H9 (cell line): ENCODE measurements around the gene NDUFAB1. TPM values are rescaled to one million over a fixed set of nuclear protein-coding genes. Genes with fewer than 3 reads are reported as not detected.

Experiments used
- DNase-seq: peaks from one replicate; pipeline ENCODE4 v3.0.0-alpha.2; 2017
- H2AFZ ChIP-seq: one replicate; pipeline ENCODE4 v1.6.1; 2013; ENCODE audit warnings: mild to moderate bottlenecking, low read length, control low read depth, moderate library complexity
- H2AK5ac ChIP-seq: 2 replicates; pipeline ENCODE4 v1.6.1; 2013; ENCODE audit warnings: low read length, control low read depth, mixed read lengths; ENCODE audit not compliant: insufficient read length
- H2BK120ac ChIP-seq: one replicate; pipeline ENCODE4 v1.6.1; 2013; ENCODE audit warnings: low read depth, mild to moderate bottlenecking, low read length, control low read depth, inconsistent platforms; ENCODE audit not compliant: poor library complexity, severe bottlenecking
- H2BK12ac ChIP-seq: 2 replicates; pipeline ENCODE4 v1.6.1; 2013; ENCODE audit warnings: low read length, control low read depth, mixed read lengths, low read depth; ENCODE audit not compliant: insufficient read length
- H2BK15ac ChIP-seq: 2 replicates; pipeline ENCODE4 v1.6.1; 2013; ENCODE audit warnings: low read depth, low read length, control low read depth
- H2BK20ac ChIP-seq: one replicate; pipeline ENCODE4 v1.6.1; 2013; ENCODE audit warnings: low read depth, mild to moderate bottlenecking, low read length, control low read depth, inconsistent platforms; ENCODE audit not compliant: poor library complexity, severe bottlenecking
- H2BK5ac ChIP-seq: 2 replicates; pipeline ENCODE4 v1.6.1; 2013; ENCODE audit warnings: low read length, control low read depth, mixed read lengths; ENCODE audit not compliant: insufficient read length
- H3K14ac ChIP-seq: 2 replicates; pipeline ENCODE4 v1.6.1; 2013; ENCODE audit warnings: low read length, control low read depth; ENCODE audit not compliant: insufficient read depth
- H3K18ac ChIP-seq: 2 replicates; pipeline ENCODE4 v1.6.1; 2013; ENCODE audit warnings: low read depth, mild to moderate bottlenecking, mixed read lengths, low read length, control low read depth; ENCODE audit not compliant: insufficient read length
- H3K23ac ChIP-seq: 2 replicates; pipeline ENCODE4 v1.6.1; 2013; ENCODE audit warnings: low read length, control low read depth, mixed read lengths, low read depth; ENCODE audit not compliant: insufficient read length
- H3K23me2 ChIP-seq: 2 replicates; pipeline ENCODE4 v1.6.1; 2013; ENCODE audit warnings: low read depth, mild to moderate bottlenecking, mixed read lengths, low read length, control low read depth; ENCODE audit not compliant: insufficient read length, poor library complexity, severe bottlenecking
- H3K27ac ChIP-seq: 2 replicates; pipeline ENCODE4 v1.5.1; 2013; ENCODE audit warnings: low read length, control low read depth, mixed read lengths, low read depth; ENCODE audit not compliant: insufficient read length
- H3K27me3 ChIP-seq: 2 replicates; pipeline ENCODE4 v1.6.1; 2013; ENCODE audit warnings: low read length, control low read depth, inconsistent platforms; ENCODE audit not compliant: insufficient read depth
- H3K4ac ChIP-seq: 2 replicates; pipeline ENCODE4 v1.6.1; 2013; ENCODE audit warnings: low read depth, mild to moderate bottlenecking, control low read depth, inconsistent platforms, low read length, moderate library complexity
- H3K4me1 ChIP-seq: 2 replicates; pipeline ENCODE4 v1.6.1; 2013; ENCODE audit warnings: low read length, control low read depth, inconsistent platforms; ENCODE audit not compliant: insufficient read depth
- H3K4me2 ChIP-seq: 2 replicates; pipeline ENCODE4 v1.6.1; 2013; ENCODE audit warnings: low read length, control low read depth, mixed read lengths; ENCODE audit not compliant: insufficient read length, insufficient read depth
- H3K56ac ChIP-seq: 2 replicates; pipeline ENCODE4 v1.6.1; 2013; ENCODE audit warnings: low read depth, mild to moderate bottlenecking, mixed read lengths, low read length, control low read depth; ENCODE audit not compliant: insufficient read length
- H3K79me1 ChIP-seq: 2 replicates; pipeline ENCODE4 v1.6.1; 2013; ENCODE audit warnings: low read depth, mild to moderate bottlenecking, moderate library complexity, low read length, control low read depth, inconsistent platforms; ENCODE audit not compliant: insufficient read depth, poor library complexity, severe bottlenecking
- H3K79me2 ChIP-seq: 2 replicates; pipeline ENCODE4 v1.6.1; 2013; ENCODE audit warnings: low read length, control low read depth, inconsistent platforms; ENCODE audit not compliant: insufficient read depth
- H3K9ac ChIP-seq: 2 replicates; pipeline ENCODE4 v1.6.1; 2013; ENCODE audit warnings: low read length, control low read depth, mixed read lengths; ENCODE audit not compliant: insufficient read length; ENCODE audit errors: extremely low read depth
- H3K9me3 ChIP-seq: one replicate; pipeline ENCODE4 v1.6.1; 2013; ENCODE audit warnings: low read depth, low read length, inconsistent platforms; ENCODE audit not compliant: control insufficient read depth
- H3T11ph ChIP-seq: one replicate; pipeline ENCODE4 v1.6.1; 2013; ENCODE audit warnings: mild to moderate bottlenecking, low read length, control low read depth, inconsistent platforms
- H4K20me1 ChIP-seq: one replicate; pipeline ENCODE4 v1.6.1; 2013; ENCODE audit not compliant: control insufficient read depth, insufficient read length, insufficient read depth
- H4K5ac ChIP-seq: 2 replicates; pipeline ENCODE4 v1.6.1; 2013; ENCODE audit warnings: low read depth, mild to moderate bottlenecking, mixed read lengths, low read length, control low read depth; ENCODE audit not compliant: insufficient read length
- H4K8ac ChIP-seq: replicated peaks from 2 replicates; pipeline ENCODE4 v1.6.1; 2013; ENCODE audit warnings: low read length, control low read depth, mixed read lengths, low read depth; ENCODE audit not compliant: insufficient read length
- H4K91ac ChIP-seq: 2 replicates; pipeline ENCODE4 v1.6.1; 2013; ENCODE audit warnings: low read depth, mild to moderate bottlenecking, moderate library complexity, mixed read lengths, low read length, control low read depth; ENCODE audit not compliant: insufficient read length
- H3K27ac Mint-ChIP-seq, 3 experiments: 2 replicates in 2 of 3; 3 replicates in 1 of 3; pipeline ENCODE4 v1.8.0; 2020 to 2021; ENCODE audit warnings: mixed read lengths in 3 of 3, mild to moderate bottlenecking in 1 of 3, moderate library complexity in 1 of 3
- H3K27me3 Mint-ChIP-seq: 2 replicates; pipeline ENCODE4 v1.8.0; 2021; ENCODE audit warnings: low read depth, mild to moderate bottlenecking, moderate library complexity, mixed read lengths
- H3K36me3 Mint-ChIP-seq, 3 experiments: 2 replicates in 2 of 3; 3 replicates in 1 of 3; pipeline ENCODE4 v1.8.0; 2020 to 2021; ENCODE audit warnings: low read depth in 3 of 3, mixed read lengths in 3 of 3; ENCODE audit not compliant: insufficient read depth in 1 of 3
- H3K4me1 Mint-ChIP-seq, 2 experiments: 2 replicates each; pipeline ENCODE4 v1.8.0; 2020; ENCODE audit warnings: mixed read lengths in 2 of 2
- H3K4me3 Mint-ChIP-seq, 2 experiments: 2 replicates in 1 of 2; 3 replicates in 1 of 2; pipeline ENCODE4 v1.8.0; 2020 to 2021; ENCODE audit warnings: mild to moderate bottlenecking in 2 of 2, mixed read lengths in 2 of 2, moderate library complexity in 1 of 2
- H3K9me3 Mint-ChIP-seq, 2 experiments: 2 replicates in 1 of 2; 3 replicates in 1 of 2; pipeline ENCODE4 v1.8.0; 2020; ENCODE audit warnings: mild to moderate bottlenecking in 2 of 2, mixed read lengths in 2 of 2, moderate library complexity in 1 of 2
- WGBS: extraction: QIAGEN DNeasy Blood & Tissue Kit; methylation state at CpG from one replicate; pipeline ENCODE4 v1.1.7; 2013; ENCODE audit warnings: missing lambda C conversion rate, low lambda C conversion rate, mixed read lengths; ENCODE audit not compliant: insufficient read length; ENCODE audit errors: extremely low coverage; 5-methylcytosine and 5-hydroxymethylcytosine counted together
- total RNA-seq: library from RNA; stranded (reverse); gene quantifications from 2 replicates; pipeline ENCODE4 v1.2.1, GENCODE V29; 2021
- TF ChIP-seq, protein P1 (sequence below): fragments of 200-600 bp; sonication (generic); conservative IDR thresholded peaks from 3 replicates; pipeline ENCODE4 v1.8.0; 2021; ENCODE audit warnings: antibody characterized with exemption, mild to moderate bottlenecking

Gene NDUFAB1
- total RNA-seq, 1 experiment from 2014 or later, result 192 TPM

- Histone ChIP-seq H2BK120ac (no peak overlapping the region), H3K23me2 (no peaks in the 10 kb centered on the region), H3K23ac (no peak overlapping the region), H3K79me2 (no peaks in the 10 kb centered on the region), H3K56ac (no peak overlapping the region), H3K79me1 (no peaks in the 10 kb centered on the region), H3K18ac (no peak overlapping the region), H2AK5ac (no peak overlapping the region), H3K4me1 (no peaks in the 10 kb centered on the region), H3K27ac (peak overlapping the region; percentile 30), H3T11ph (no peak overlapping the region), H2AFZ (no peak overlapping the region), H3K27me3 (no peaks in the 10 kb centered on the region), H4K5ac (no peak overlapping the region), H3K9me3 (no peaks in the 10 kb centered on the region), H3K4ac (no peak overlapping the region), H4K91ac (no peak overlapping the region), H3K9ac (no peak overlapping the region), H2BK12ac (no peak overlapping the region), H3K4me2 (no peak overlapping the region), H4K8ac (no peak overlapping the region), H2BK15ac (no peak overlapping the region), H2BK20ac (no peak overlapping the region), H4K20me1 (no peaks in the 10 kb centered on the region), H3K14ac (no peak overlapping the region), H2BK5ac (no peak overlapping the region)
- TF ChIP-seq, protein P1, sequence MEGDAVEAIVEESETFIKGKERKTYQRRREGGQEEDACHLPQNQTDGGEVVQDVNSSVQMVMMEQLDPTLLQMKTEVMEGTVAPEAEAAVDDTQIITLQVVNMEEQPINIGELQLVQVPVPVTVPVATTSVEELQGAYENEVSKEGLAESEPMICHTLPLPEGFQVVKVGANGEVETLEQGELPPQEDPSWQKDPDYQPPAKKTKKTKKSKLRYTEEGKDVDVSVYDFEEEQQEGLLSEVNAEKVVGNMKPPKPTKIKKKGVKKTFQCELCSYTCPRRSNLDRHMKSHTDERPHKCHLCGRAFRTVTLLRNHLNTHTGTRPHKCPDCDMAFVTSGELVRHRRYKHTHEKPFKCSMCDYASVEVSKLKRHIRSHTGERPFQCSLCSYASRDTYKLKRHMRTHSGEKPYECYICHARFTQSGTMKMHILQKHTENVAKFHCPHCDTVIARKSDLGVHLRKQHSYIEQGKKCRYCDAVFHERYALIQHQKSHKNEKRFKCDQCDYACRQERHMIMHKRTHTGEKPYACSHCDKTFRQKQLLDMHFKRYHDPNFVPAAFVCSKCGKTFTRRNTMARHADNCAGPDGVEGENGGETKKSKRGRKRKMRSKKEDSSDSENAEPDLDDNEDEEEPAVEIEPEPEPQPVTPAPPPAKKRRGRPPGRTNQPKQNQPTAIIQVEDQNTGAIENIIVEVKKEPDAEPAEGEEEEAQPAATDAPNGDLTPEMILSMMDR, result no peak
- Mint-ChIP-seq H3K27ac (peak overlapping the region in 2 of 3 experiments; percentile 27 to 59; a peak in 2 of 7 replicates), H3K4me1 (no peaks in the 10 kb centered on the region), H3K36me3 (peaks cover 6 to 61% (median 46%) of the 10 kb centered on the region in 3 experiments; a peak in 6 of 7 replicates), H3K27me3 (no peaks in the 10 kb centered on the region; the same call in 1 of the 2 replicates), H3K9me3 (no peaks in the 10 kb centered on the region), H3K4me3 (no peak overlapping the region)
- no peak for DNase-seq
- no CpG with 5 or more reads among the region's 5 CpGs for WGBS
These were observed 17.9 kb downstream of the NDUFAB1 start for GRCh38 chr16:23578101-23578830.
